Measurements from ENCODE around the gene CPXM2. TPM values are rescaled to one million over a fixed set of nuclear protein-coding genes. Genes with fewer than 3 reads are reported as not detected.

The CPXM2 gene
- total RNA-seq, 2 donors from 2014 or later = 1.4 to 1.9 TPM

- no peaks in the 10 kb centered on the region for H3K36me3 ChIP-seq (ENCODE audit: control insufficient read depth, insufficient read depth, low read length)
- Mint-ChIP-seq H3K4me1 (peaks cover 11% of the 10 kb centered on the region), H3K36me3 (ENCODE audit: low read depth) (peaks cover 4% of the 10 kb centered on the region), H3K27ac (no peak overlapping the region), H3K9me3 (peaks cover 11% of the 10 kb centered on the region), H3K27me3 (ENCODE audit: insufficient read depth) (peaks cover 3% of the 10 kb centered on the region), H3K4me3 (no peak overlapping the region)
- peaks cover 9% of the 10 kb centered on the region for H3K9me3 ChIP-seq (ENCODE audit: control insufficient read depth, low read length)
- no peak overlapping the region for H3K4me3 ChIP-seq (ENCODE audit: low read length)
- no peak for TF ChIP-seq CTCF (conservative IDR thresholded peaks at IDR 0.05)
- no peak overlapping the region for H3K9ac ChIP-seq (ENCODE audit: extremely low read depth, low read length, poor library complexity, severe bottlenecking)
- H3K27me3 ChIP-seq (ENCODE audit: control insufficient read depth, insufficient read depth, low read length, poor library complexity, severe bottlenecking) = no peaks in the 10 kb centered on the region
- peak overlapping the region; percentile 57 for H3K27ac ChIP-seq (ENCODE audit: low read depth, low read length)
- H3K4me1 ChIP-seq (ENCODE audit: control insufficient read depth, insufficient read depth, low read length) = peaks cover 5% of the 10 kb centered on the region
- no peak for DNase-seq
- 77 to 79% methylated on average over 4 of the region's 4 CpGs for WGBS, 2 experiments (ENCODE audit: insufficient coverage in 1 of 2, insufficient read length in 1 of 2)
Measured at GRCh38 chr10:123746061-123746460, 145.5 kb downstream of the CPXM2 start.

GRCh38 chr10:123744224-123744536 lies 147.4 kb downstream of the CPXM2 start:
- no peaks in the 10 kb centered on the region for H3K9me3 Mint-ChIP-seq
- Histone ChIP-seq H3K9ac (ENCODE audit: extremely low read depth, low read length, poor library complexity, severe bottlenecking) (no peak overlapping the region), H3K4me1 (ENCODE audit: control insufficient read depth, insufficient read depth, low read length) (peaks cover 5% of the 10 kb centered on the region), H3K36me3 (ENCODE audit: control insufficient read depth, insufficient read depth, low read length) (no peaks in the 10 kb centered on the region), H3K27ac (ENCODE audit: low read depth, low read length) (no peak overlapping the region), H3K4me3 (ENCODE audit: low read length) (no peak overlapping the region), H3K9me3 (ENCODE audit: control insufficient read depth, low read length) (no peaks in the 10 kb centered on the region), H3K27me3 (ENCODE audit: control insufficient read depth, insufficient read depth, low read length, poor library complexity, severe bottlenecking) (no peaks in the 10 kb centered on the region)
- no peak overlapping the region for H3K27ac Mint-ChIP-seq
- H3K4me3 Mint-ChIP-seq = no peak overlapping the region
- H3K36me3 Mint-ChIP-seq (ENCODE audit: low read depth) = no peaks in the 10 kb centered on the region
- TF ChIP-seq CTCF (conservative IDR thresholded peaks at IDR 0.05) = no peak
- 88 to 95% methylated on average over 5 to 6 of the region's 6 CpGs for WGBS, 2 experiments (ENCODE audit: insufficient coverage in 1 of 2, insufficient read length in 1 of 2)
- no peak for DNase-seq
- H3K27me3 Mint-ChIP-seq (ENCODE audit: insufficient read depth) = no peaks in the 10 kb centered on the region
- peaks cover 11% of the 10 kb centered on the region for H3K4me1 Mint-ChIP-seq

- 83 to 84% methylated on average over 13 of the region's 13 CpGs for WGBS, 2 experiments (ENCODE audit: insufficient coverage in 1 of 2, insufficient read length in 1 of 2)
- H3K27ac Mint-ChIP-seq = no peak overlapping the region
- H3K4me1 Mint-ChIP-seq = peaks cover 11% of the 10 kb centered on the region
Measured at GRCh38 chr10:123743441-123744223, 148.0 kb downstream of the CPXM2 start.

More at GRCh38 chr10:123743441-123744223, 148.0 kb downstream of the CPXM2 start:
- H3K27ac ChIP-seq (ENCODE audit: low read depth, low read length) = no peak overlapping the region
- H3K4me3 ChIP-seq (ENCODE audit: low read length) = no peak overlapping the region
- peaks cover 5% of the 10 kb centered on the region for H3K4me1 ChIP-seq (ENCODE audit: control insufficient read depth, insufficient read depth, low read length)
- no peak for DNase-seq
- Mint-ChIP-seq H3K4me3 (no peak overlapping the region), H3K9me3 (no peaks in the 10 kb centered on the region), H3K27me3 (ENCODE audit: insufficient read depth) (no peaks in the 10 kb centered on the region), H3K36me3 (ENCODE audit: low read depth) (no peaks in the 10 kb centered on the region)
- no peaks in the 10 kb centered on the region for H3K27me3 ChIP-seq (ENCODE audit: control insufficient read depth, insufficient read depth, low read length, poor library complexity, severe bottlenecking)
- no peak overlapping the region for H3K9ac ChIP-seq (ENCODE audit: extremely low read depth, low read length, poor library complexity, severe bottlenecking)
- H3K9me3 ChIP-seq (ENCODE audit: control insufficient read depth, low read length) = no peaks in the 10 kb centered on the region
- H3K36me3 ChIP-seq (ENCODE audit: control insufficient read depth, insufficient read depth, low read length) = no peaks in the 10 kb centered on the region
- no peak for TF ChIP-seq CTCF (conservative IDR thresholded peaks at IDR 0.05)

Measured in endodermal cell (in vitro differentiated cells).